Mucosa of descending colon (tissue), 3 donors: Measurements from ENCODE around the gene SLC22A31. TPM values are rescaled to one million over a fixed set of nuclear protein-coding genes. Genes with fewer than 3 reads are reported as not detected.
A peak's percentile ranks its signal among the peaks of the same experiment; 100 is the strongest.

ENCODE experiments used
- ATAC-seq: fragments of 200-7000 bp; cut with Tn5 transposase; one replicate; pipeline ENCODE4 v1.9.1; 2020; ENCODE audit warnings: mild to moderate bottlenecking, moderate library complexity
- DNase-seq, 3 donors: peaks; one replicate each; pipeline ENCODE4 v3.0.0-alpha.2; 2020
- H3K36me3 ChIP-seq: fragments of 200-600 bp; one replicate; pipeline ENCODE4 v1.8.0; 2021; ENCODE audit warnings: low read depth, mild to moderate bottlenecking
- H3K4me1 ChIP-seq: fragments of 200-600 bp; one replicate; pipeline ENCODE4 v1.8.0; 2021; ENCODE audit warnings: low read depth, mild to moderate bottlenecking
- H3K4me3 ChIP-seq: fragments of 200-600 bp; one replicate; pipeline ENCODE4 v1.8.0; 2021; ENCODE audit warnings: mild to moderate bottlenecking
- H3K9me3 ChIP-seq: fragments of 200-600 bp; one replicate; pipeline ENCODE4 v1.8.0; 2021; ENCODE audit warnings: mild to moderate bottlenecking
- intact Hi-C, 2 donors: fragments of 100-400 bp; cut with DNase I in 1 of 2; cut with micrococcal nuclease in 1 of 2; formaldehyde crosslinking; loops; one replicate each; pipeline versions ENCODE4 v1.11.0 to v1.11.1; 2022; cut with DNase I, micrococcal nuclease
- total RNA-seq, 3 donors: library from RNA; stranded (reverse); fragmentation: NEBNext Ultra II Directional in 2 of 3; extraction: Animal tissue kit (Norgen Biotek cat#: 25700) in 2 of 3; gene quantifications; one replicate each; pipeline versions ENCODE4 v1.2.1 to v1.2.4, GENCODE V29; 2021 to 2023
- TF ChIP-seq, protein P1 (sequence below): fragments of 200-600 bp; IDR thresholded peaks from one replicate; pipeline ENCODE4 v1.8.0; 2022; ENCODE audit warnings: antibody characterized with exemption, mild to moderate bottlenecking
- donor health status: DM: no; HTN: no; CAD: no; lungs with moderate emphysema.
- donor health status: DM: no; HTN: no; CAD: no.
- donor health status: DM: no; HTN: yes; CAD: no.

The SLC22A31 gene
- total RNA-seq, 3 donors from 2014 or later = 0.35 to 1.8 (median 1.1) TPM

DNA sequence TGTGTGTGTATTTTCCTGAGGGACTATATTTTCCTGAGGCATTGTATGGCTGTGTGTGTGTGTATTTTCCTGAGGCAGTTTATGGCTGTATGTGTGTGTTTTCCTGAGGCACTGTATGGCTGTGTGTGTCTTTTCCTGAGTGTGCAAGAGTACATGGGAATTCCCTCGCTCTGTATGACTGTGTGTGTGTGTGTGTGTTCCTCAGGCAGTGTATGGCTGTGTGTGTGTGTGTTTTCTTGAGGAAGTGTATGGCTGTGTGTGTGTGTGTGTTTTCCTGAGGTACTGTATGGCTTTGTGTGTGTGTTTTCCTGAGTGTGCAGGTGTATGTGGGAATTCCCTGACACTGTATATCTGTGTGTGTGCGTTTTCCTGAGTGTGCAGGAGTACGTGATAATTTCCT is 21.3 kb upstream of the SLC22A31 start:
- intact Hi-C loops = no loop called here
- Histone ChIP-seq H3K4me1 (peaks cover 10% of the 10 kb centered on the region), H3K4me3 (no peak overlapping the region), H3K36me3 (peaks cover 9% of the 10 kb centered on the region), H3K9me3 (no peaks in the 10 kb centered on the region)
- DNase-seq = no peak
- TF ChIP-seq, protein P1, sequence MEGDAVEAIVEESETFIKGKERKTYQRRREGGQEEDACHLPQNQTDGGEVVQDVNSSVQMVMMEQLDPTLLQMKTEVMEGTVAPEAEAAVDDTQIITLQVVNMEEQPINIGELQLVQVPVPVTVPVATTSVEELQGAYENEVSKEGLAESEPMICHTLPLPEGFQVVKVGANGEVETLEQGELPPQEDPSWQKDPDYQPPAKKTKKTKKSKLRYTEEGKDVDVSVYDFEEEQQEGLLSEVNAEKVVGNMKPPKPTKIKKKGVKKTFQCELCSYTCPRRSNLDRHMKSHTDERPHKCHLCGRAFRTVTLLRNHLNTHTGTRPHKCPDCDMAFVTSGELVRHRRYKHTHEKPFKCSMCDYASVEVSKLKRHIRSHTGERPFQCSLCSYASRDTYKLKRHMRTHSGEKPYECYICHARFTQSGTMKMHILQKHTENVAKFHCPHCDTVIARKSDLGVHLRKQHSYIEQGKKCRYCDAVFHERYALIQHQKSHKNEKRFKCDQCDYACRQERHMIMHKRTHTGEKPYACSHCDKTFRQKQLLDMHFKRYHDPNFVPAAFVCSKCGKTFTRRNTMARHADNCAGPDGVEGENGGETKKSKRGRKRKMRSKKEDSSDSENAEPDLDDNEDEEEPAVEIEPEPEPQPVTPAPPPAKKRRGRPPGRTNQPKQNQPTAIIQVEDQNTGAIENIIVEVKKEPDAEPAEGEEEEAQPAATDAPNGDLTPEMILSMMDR = no peak
- no peak for ATAC-seq

DNA sequence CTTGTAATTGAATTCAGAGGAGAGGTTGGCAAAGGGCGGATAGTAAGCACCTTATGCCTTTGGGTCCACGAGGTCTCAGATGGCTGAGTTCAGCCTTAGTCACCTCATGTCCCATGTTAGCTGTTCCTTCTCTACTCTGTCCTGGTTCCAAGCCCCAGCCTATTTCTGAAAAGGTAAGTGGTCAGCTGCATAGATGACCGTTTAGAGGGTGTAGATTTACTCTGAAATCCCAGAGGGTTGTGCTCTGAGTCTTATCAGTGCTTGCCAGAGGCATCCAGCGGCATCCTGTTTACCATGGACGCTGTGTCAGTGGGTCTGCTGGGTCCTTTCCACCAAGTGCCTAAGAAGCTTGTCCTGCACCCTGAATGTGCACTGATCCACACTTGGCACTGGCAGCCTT is 19.0 kb upstream of the SLC22A31 start:
- peaks cover 17% of the 10 kb centered on the region for H3K4me1 ChIP-seq
- ATAC-seq = no peak
- H3K4me3 ChIP-seq = no peak overlapping the region
- intact Hi-C loops = no loop called here
- no peaks in the 10 kb centered on the region for H3K36me3 ChIP-seq
- H3K9me3 ChIP-seq = no peaks in the 10 kb centered on the region
- no peak for DNase-seq
- TF ChIP-seq, protein P1 = no peak

DNA sequence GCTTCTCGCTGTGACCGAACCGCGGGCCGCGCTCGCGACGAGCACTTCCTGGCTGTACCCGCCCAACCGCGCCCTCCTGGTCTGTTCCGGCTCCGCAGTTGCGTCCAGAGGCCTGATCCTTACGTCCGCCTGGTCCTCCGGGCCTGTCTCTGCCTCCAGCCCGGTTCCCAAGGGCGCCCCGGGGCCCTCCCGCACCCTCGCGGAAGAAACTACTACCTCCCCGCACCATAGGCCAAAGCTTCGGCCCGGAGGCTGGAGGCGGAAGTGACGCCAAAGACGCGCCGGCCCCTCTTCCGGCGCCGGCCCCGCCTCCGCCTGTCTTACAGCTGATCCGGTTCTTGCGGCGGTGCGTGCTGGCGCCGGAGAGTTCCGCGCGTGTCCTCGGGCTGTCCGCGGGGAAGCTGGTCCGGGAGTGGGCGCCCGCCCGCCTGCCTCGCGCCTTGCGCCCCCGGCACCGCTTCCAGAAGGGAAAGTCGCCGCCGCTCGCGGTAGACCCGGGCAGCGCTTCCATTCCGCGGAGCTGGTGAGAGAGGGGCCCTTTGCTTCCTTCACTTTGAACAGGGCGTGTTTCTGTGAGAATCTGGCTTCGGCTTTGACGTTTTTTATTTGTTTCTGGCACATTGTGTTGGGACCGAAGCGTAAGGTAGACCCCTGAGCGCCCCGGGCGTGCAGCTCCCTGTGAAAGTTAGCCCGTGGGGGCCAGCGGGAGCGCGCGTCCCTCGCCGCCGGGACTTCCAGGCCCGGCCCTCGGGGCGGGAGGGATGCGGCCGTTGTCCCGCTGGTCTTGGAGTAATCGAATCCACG is 17.3 kb upstream of the SLC22A31 start, which contains the start of gene ZNF778:
ZNF778 (plus strand) TSS at position 316 of the 804 bp plus-strand sequence. CDS start 3,425 bp downstream, outside the sequence.
- intact Hi-C loops = no loop called here
- Histone ChIP-seq H3K4me3 (peak within 1 kb of the TSS; percentile 75), H3K4me1 (peaks cover 17% of the 10 kb centered on the region), H3K9me3 (no peaks in the 10 kb centered on the region), H3K36me3 (no peaks in the 10 kb centered on the region)
- TF ChIP-seq, protein P1 = no peak
- peak; percentile 96 for ATAC-seq
- DNase-seq = peak; percentile 87 to 91 (median 88)

DNA sequence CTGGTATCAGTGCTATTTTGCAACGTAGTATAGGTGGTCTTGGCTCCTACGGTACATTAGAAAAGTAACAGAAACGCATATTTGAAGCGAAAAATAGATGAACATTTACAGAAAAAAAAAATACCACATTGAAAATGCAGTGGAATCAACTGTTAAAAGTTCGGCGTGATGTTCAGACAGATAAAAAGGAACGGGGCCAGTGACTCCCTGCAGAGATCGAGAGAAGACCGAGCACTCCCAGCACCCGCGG is 16.7 kb upstream of the SLC22A31 start:
- TF ChIP-seq, protein P1 = no peak
- Histone ChIP-seq H3K4me3 (peak overlapping the region; percentile 75), H3K9me3 (no peaks in the 10 kb centered on the region), H3K36me3 (no peaks in the 10 kb centered on the region), H3K4me1 (peaks cover 17% of the 10 kb centered on the region)
- no peak for DNase-seq
- no peak for ATAC-seq
- intact Hi-C loops = no loop called here

DNA sequence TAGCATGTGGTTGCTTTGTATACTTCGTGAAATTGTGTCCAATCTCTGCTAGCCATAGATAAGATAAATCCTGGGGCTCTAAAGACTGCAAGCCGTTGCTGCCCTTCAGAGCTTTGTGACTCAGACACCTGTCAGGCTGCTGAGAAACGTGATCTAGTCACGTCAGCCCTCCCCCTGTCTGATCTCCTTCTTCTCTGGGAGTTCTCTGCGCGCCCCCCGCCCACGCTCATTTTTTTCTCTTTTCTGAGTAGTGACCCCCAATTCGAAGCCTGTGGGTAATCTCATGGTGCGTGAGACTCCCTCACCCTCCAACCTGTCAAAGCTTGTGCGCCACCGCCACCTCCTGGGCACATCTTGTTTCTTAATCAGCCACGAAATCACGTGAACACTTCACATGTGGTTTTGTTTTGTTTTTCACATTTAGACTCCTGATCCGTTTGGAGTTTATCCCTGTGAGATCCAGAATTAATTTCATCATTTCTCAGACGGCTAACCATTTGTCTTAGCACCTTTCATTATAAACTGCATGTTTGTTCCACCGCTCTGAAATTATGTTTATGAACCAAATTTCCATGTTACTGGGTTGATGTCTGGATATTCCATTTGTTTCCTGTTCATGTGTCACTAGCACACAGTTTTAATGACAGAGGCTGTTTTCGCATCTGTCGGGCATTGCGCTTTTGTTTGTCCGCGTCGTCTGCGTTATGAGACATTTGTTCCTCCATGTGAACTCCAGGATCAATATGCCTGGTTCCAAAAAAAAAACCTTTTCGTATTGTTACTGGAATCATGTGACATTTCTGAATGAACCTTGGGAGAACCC is 16.2 kb upstream of the SLC22A31 start:
- Histone ChIP-seq H3K9me3 (no peaks in the 10 kb centered on the region), H3K4me1 (peaks cover 17% of the 10 kb centered on the region), H3K4me3 (peak overlapping the region; percentile 75), H3K36me3 (no peaks in the 10 kb centered on the region)
- TF ChIP-seq, protein P1 = peak; percentile 24
- intact Hi-C loops = no loop called here
- peak; percentile 86 to 93 (median 89) for DNase-seq
- peak; percentile 77 for ATAC-seq
